Measurements from ENCODE around the gene EFCC1.

DNA sequence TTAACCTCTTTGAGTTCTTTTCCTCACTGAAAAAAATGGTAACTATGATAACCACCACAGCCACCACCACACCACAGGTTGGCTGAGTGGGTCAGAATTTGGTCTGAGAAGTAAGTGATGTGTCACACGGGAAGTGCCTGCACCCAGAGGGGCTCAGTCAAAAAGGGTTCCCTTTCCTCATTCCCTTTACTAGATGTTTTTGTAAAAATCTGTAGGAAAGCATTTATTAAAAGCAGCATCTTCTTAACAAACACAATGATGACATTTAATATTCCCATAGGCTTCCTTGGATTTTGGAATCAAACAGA is 30.4 kb upstream of the EFCC1 start:
- TF ChIP-seq, protein P1, sequence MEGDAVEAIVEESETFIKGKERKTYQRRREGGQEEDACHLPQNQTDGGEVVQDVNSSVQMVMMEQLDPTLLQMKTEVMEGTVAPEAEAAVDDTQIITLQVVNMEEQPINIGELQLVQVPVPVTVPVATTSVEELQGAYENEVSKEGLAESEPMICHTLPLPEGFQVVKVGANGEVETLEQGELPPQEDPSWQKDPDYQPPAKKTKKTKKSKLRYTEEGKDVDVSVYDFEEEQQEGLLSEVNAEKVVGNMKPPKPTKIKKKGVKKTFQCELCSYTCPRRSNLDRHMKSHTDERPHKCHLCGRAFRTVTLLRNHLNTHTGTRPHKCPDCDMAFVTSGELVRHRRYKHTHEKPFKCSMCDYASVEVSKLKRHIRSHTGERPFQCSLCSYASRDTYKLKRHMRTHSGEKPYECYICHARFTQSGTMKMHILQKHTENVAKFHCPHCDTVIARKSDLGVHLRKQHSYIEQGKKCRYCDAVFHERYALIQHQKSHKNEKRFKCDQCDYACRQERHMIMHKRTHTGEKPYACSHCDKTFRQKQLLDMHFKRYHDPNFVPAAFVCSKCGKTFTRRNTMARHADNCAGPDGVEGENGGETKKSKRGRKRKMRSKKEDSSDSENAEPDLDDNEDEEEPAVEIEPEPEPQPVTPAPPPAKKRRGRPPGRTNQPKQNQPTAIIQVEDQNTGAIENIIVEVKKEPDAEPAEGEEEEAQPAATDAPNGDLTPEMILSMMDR (optimal IDR thresholded peaks at IDR 0.05 in 1 of 3, IDR thresholded peaks at IDR 0.05 in 1 of 3, conservative IDR thresholded peaks at IDR 0.05 in 1 of 3; ENCODE audit: extremely low read depth in 1 of 3, insufficient read depth in 2 of 3, low read length in 3 of 3): no peak
- no peak for TF ChIP-seq EZH2 (IDR thresholded peaks at IDR 0.05; ENCODE audit: low read length)
